ENCODE results near the gene SLC25A21.
A peak's percentile ranks its signal among the peaks of the same experiment; 100 is the strongest.

SLC25A21 gene

GRCh38 chr14:36662258-36662542, 510.2 kb downstream of the SLC25A21 start:
- no peak for DNase-seq (ENCODE audit: extremely low read depth, low read depth)
- TF ChIP-seq, protein P1, sequence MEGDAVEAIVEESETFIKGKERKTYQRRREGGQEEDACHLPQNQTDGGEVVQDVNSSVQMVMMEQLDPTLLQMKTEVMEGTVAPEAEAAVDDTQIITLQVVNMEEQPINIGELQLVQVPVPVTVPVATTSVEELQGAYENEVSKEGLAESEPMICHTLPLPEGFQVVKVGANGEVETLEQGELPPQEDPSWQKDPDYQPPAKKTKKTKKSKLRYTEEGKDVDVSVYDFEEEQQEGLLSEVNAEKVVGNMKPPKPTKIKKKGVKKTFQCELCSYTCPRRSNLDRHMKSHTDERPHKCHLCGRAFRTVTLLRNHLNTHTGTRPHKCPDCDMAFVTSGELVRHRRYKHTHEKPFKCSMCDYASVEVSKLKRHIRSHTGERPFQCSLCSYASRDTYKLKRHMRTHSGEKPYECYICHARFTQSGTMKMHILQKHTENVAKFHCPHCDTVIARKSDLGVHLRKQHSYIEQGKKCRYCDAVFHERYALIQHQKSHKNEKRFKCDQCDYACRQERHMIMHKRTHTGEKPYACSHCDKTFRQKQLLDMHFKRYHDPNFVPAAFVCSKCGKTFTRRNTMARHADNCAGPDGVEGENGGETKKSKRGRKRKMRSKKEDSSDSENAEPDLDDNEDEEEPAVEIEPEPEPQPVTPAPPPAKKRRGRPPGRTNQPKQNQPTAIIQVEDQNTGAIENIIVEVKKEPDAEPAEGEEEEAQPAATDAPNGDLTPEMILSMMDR (IDR thresholded peaks at IDR 0.05; ENCODE audit: low read depth, low read length) = no peak

DNA sequence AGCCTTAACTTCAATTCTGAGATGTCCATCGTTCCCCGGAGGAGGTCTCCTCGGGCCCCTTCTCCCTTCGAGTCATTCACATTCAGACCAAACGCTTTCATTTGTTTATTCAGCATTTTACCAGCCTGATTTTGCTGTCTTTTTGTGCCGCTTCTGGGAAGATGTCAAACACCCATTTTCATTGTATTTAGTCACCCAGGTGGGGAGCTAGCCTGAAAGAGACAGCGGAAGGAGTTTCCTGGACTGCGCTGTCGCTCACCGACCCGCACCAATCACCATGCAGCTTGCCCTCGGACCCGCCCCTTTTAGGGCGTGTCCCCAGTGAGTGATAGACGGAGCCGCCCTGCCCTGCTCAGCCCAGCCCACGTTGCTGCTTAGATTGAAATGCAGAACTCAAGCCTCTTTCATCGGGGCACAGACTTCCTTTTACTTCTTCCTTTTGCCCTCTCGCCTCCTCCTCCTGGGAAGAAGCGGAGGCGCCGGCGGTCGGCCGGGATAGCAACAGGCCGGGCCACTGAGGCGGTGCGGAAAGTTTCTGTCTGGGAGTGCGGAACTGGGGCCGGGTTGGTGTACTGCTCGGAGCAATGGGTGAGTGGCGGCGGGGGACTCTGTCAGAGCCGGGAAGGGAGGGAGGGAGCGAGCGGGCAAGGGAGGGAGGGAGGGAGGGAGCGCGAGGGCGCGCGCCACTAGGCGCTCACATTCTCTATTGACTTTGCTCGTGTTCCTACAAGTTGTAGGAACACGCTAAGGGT, 510.7 kb downstream of the SLC25A21 start, which contains the start of gene PAX9:
Gene PAX9 (plus strand): TSS at position 355 of the 752 bp plus-strand sequence. CDS start 230 bp downstream, at position 585.
- TF ChIP-seq, protein P1 (IDR thresholded peaks at IDR 0.05; ENCODE audit: low read depth, low read length) = no peak
- DNase-seq (ENCODE audit: extremely low read depth, low read depth) = peak; percentile 97

DNA sequence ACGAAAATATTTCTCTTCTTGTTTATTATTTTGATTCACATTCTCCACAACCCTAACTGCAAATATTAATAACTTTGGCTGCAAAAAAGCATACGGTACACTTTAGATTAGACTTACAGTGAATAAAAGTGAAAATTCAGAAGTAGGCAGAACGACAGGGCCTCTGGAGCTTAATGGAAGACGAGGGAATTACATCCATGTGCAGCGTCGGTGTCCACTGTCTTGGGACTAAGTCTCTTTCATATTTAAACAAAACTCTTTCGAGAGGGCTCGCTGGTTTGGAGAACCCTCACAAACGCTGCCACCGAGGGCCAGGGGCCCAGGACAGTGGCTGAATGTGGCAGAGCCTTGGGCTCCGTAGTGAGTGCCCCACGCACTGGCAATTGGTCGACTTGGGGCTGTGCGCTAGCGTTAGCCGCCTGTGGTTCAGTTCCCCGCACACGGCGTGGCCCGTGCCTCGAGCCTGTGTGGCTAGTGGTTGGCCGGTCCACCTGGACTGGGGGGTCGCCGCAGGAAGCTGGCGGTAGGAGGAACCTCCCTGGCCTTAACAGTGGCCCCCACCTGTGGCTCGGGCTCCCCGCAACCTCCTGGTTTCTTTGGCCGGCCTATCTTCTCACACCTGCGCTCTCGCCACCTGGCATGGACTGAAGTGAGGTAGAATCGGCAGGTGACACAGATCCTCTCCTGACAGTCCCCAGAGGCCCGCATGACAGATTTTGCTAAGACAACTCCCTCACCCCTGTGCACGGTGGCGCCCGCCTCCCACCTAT, 511.5 kb downstream of the SLC25A21 start:
- no peak for DNase-seq (ENCODE audit: extremely low read depth, low read depth)
- TF ChIP-seq, protein P1 (IDR thresholded peaks at IDR 0.05; ENCODE audit: low read depth, low read length) = no peak

DNA sequence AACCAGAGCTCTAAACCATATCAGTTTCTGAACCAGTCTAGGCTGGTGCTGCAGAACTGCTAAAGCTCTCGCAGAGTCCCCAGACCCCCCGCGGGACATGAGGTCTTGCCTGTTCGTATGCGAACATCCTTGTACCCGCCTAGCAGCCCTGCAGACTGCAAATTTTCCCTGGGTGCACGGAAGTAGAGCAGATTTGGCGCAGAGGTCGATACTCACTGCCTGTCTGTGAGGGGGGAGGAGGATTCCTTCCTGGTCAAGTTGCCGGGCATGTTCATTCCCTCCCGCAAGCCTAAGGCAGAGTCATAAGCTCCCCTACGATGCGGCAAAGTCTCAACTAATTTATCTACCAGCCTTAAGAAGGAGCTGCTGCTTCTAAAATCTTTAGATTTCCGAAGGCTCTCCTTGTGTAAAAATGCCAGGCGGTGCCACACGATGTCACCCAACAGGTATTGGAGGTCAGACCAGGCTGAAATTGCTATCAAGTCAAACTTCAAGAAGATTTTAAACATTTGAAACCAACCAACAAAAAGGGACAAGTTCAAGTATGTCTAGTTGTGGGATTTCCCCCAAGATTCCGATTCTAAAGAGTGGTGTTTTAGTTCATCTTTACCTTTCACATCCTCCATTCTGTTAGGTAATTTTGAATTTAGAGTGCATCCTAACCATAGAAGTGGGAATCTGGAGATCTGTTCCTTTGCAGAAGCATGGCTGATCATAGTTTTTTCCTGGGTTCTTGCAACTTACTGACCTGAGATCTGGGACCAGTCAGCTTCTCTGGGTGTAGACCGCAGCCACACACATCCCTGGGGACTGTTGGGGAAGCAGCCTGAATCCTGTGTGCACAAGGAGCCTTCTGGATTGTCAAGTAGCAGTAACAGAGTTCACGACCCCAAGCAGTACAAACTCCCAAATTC, 512.3 kb downstream of the SLC25A21 start:
- TF ChIP-seq, protein P1 (IDR thresholded peaks at IDR 0.05; ENCODE audit: low read depth, low read length) = no peak

DNA sequence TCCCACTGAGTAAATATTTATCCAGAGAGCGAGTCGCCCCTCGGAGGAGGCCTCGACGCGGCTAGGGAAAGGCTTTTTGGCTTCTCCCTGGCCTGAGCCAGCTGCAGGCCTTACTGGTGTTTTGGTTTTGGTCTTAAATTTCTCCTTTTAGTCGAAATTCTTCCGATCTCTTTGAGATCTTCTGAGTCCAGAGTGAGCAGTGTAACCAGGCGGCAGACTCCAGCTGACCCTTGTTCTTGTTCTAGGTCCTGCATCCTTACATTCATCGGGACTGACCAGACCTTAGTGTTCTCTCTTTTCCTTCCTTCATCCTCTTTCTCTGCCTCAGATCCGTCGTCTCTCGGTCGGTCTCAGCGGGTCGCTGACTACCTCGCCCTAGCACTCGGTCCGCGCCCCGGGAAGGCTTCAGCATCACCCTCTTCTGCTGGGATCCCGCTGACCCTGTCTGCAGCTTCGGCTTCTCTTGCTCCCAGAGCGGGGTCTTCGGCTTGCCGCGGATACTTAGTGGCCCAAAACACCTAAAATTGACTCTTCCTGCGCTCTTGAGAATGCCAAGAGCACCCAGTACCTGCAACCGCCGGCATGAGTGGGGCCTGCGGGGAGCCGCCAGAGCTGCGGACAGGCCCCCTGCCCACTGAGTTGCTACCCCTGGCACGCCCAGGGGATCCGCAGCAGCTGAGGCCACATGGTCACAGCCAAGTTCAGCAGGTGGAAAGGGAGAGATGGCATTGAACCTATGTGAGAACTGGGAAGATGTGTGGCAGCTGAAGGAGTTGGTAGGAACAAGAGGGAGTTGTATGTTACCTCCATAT, 513.2 kb downstream of the SLC25A21 start:
- no peak for DNase-seq (ENCODE audit: extremely low read depth, low read depth)
- TF ChIP-seq, protein P1 (IDR thresholded peaks at IDR 0.05; ENCODE audit: low read depth, low read length) = no peak

More for the DNA sequence above, 512.3 kb downstream of the SLC25A21 start:
- DNase-seq (ENCODE audit: extremely low read depth, low read depth) = no peak

DNA sequence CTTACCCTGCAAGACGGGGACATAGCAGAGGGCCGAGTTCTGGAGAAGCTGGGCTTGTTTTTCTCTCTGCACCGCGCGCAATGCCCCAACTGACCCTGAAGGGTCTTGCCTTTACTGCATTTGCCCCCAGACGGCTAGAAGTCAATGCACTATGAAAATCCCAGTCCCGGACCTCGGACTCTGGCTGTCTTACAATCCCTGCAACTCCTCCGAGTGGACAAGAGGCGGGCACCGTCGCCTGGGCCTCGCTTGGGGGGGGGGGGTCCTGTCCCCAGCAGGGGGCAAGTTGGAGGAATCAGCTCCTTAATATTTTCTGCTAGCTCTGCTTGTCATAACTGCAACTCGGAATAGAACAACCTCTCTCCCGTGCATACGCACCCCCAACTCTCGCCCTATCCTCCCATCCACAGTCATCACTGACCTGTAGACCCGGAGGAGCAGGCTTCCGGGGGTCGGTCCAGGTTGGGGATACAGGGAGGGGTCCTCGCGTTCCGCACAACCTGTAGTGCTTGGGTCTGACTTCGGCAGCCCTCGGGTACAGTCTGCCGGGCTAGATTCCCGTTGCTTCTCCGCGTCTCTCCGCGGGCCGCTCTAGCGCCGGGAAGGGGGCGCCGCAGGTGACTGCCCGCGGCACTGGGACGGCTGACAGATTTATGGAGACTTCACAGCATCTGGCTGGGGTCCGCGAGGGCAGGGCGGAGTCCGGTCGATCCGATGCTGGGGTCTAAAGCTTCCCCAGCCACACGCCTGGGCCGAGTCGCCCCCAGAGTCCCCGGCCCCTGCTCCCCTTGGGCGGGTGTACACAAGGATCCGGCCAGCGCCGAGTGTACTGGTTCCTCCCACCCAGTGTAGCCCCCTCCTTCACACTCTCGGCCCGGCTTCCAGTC, 514.0 kb downstream of the SLC25A21 start:
- no peak for DNase-seq (ENCODE audit: extremely low read depth, low read depth)

More for the DNA sequence above, 514.0 kb downstream of the SLC25A21 start:
- TF ChIP-seq, protein P1 (IDR thresholded peaks at IDR 0.05; ENCODE audit: low read depth, low read length) = no peak

Data from AG09319 (cell line).